Tibial nerve (tissue), 4 donors: Measurements from ENCODE around the gene SLC5A2. TPM values are rescaled to one million over a fixed set of nuclear protein-coding genes. Genes with fewer than 3 reads are reported as not detected.

Experiments used
- DNase-seq, 2 donors: peaks; one replicate each; pipeline ENCODE4 v3.0.0-alpha.2; 2019; ENCODE audit warnings: low spot score in 2 of 2
- H3K27ac ChIP-seq, 4 donors: fragments of 200-600 bp; sonication (generic) in 3 of 4; one replicate each; pipeline ENCODE4 v1.5.1; 2017 to 2019; ENCODE audit warnings: mild to moderate bottlenecking in 1 of 4
- H3K27me3 ChIP-seq, 2 donors: fragments of 200-600 bp; sonication (generic) in 1 of 2; one replicate each; pipeline versions ENCODE4 v1.5.1 to v1.6.0; 2017 to 2019
- H3K36me3 ChIP-seq, 3 donors: fragments of 200-600 bp; sonication (generic); one replicate each; pipeline ENCODE4 v1.5.1; 2018 to 2019
- H3K4me1 ChIP-seq, 4 donors: fragments of 200-600 bp; sonication (generic) in 3 of 4; one replicate each; pipeline ENCODE4 v1.5.1; 2017 to 2019
- H3K4me3 ChIP-seq, 4 donors: fragments of 200-600 bp; sonication (generic) in 3 of 4; one replicate each; pipeline ENCODE4 v1.5.1; 2017 to 2019; ENCODE audit warnings: mild to moderate bottlenecking in 1 of 4, moderate library complexity in 1 of 4
- H3K9me3 ChIP-seq, 4 donors: fragments of 200-600 bp; sonication (generic) in 3 of 4; one replicate each; pipeline ENCODE4 v1.5.1; 2017 to 2019
- CTCF ChIP-seq, 5 experiments: fragments of 200-600 bp in 3 of 5; fragments of 450-650 bp in 2 of 5; sonication (generic) in 3 of 5; IDR thresholded peaks; one replicate each; pipeline ENCODE4 v1.5.1; 2016 to 2019; ENCODE audit warnings: antibody characterized with exemption in 5 of 5, mild to moderate bottlenecking in 3 of 5, moderate library complexity in 2 of 5
- EP300 ChIP-seq, 2 donors: sonication (generic); formaldehyde crosslinking; IDR thresholded peaks; one replicate each; pipeline ENCODE4 v1.6.1; 2017; ENCODE audit warnings: antibody characterized with exemption in 2 of 2, mild to moderate bottlenecking in 1 of 2
- POLR2A ChIP-seq, 2 donors: fragments of 450-650 bp; IDR thresholded peaks; one replicate each; pipeline ENCODE4 v1.6.1; 2017; ENCODE audit warnings: antibody characterized with exemption in 2 of 2, mild to moderate bottlenecking in 2 of 2, moderate library complexity in 2 of 2
- WGBS, 2 donors: methylation state at CpG; one replicate each; pipeline ENCODE4 v1.1.5; 2018; 5-methylcytosine and 5-hydroxymethylcytosine counted together
- total RNA-seq, 4 donors: library from RNA; depleted of rRNA; stranded (reverse); fragments of >200 nt; gene quantifications; one replicate each; pipeline ENCODE4 v1.1.0, GENCODE V29; 2016

Gene SLC5A2
- total RNA-seq, 4 donors from 2014 or later = not detected

- H3K27me3 ChIP-seq = no peaks in the 10 kb centered on the region
- no peak overlapping the region for H3K4me3 ChIP-seq
- 46 to 49% methylated on average over 11 of the region's 11 CpGs for WGBS, 2 donors
- H3K27ac ChIP-seq = peak overlapping the region in 3 of 4 donors; percentile 55 to 78 (median 61)
- no peak for DNase-seq
- H3K9me3 ChIP-seq = no peaks in the 10 kb centered on the region
- peaks cover 0 to 5% (median 0%) of the 10 kb centered on the region in 3 donors for H3K36me3 ChIP-seq
- TF ChIP-seq EP300 (IDR thresholded peaks at IDR 0.05) = no peak
- peak in 4 of 5 experiments; percentile 19 to 49 (median 36) for TF ChIP-seq CTCF (IDR thresholded peaks at IDR 0.05)
- peaks cover 0 to 57% (median 37%) of the 10 kb centered on the region in 4 donors for H3K4me1 ChIP-seq
Measured at GRCh38 chr16:31451681-31452351, 31.1 kb upstream of the SLC5A2 start.

GRCh38 chr16:31452631-31453106, 30.3 kb upstream of the SLC5A2 start:
- 37 to 44% methylated on average over 3 of the region's 3 CpGs for WGBS, 2 donors
- peaks cover 0 to 66% (median 45%) of the 10 kb centered on the region in 4 donors for H3K4me1 ChIP-seq
- no peak for DNase-seq

DNA sequence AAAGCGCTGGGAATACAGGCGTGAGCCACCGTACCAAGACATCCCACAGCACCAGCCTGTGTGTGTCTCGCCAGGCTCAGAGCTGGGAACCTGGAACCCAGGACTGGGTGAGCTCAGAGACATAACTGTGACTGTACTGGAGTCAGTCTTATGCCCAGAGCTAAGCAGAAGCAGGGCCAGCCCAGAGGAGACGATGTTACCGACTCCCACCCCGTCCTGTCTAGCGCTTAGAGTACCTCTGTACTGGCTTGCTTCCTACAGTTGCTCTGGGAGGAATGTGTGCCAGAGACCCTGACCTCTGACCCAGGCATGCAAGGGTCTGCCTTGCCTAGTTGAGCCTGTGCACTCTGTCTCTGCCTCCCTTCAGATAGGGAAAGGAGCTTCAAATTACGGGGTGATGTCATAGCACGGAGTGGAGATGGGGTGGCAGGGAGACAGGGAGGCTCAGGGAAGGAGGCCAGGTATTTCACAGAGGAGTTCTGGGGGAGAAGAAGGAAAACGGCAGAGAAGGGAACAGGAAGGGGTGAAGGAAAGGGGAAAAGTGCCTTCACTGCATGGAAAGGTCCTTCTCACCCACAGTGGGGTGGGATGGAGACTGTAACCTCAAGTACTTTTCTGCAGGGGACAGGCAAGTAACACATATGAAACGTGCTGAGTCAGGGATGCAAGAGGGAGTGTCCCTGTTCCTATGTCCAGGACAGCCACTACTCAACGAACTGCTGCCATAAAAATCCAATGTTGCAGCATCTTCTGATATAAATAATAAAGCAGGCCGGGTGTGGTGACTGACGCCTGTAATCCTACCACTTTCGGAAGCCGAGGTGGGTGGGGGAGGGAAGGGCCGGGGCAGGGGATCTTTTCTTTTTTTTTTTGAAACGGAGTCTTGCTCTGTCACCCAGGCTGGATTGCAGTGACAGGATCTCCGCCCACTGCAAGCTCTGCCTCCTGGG, 29.4 kb upstream of the SLC5A2 start:
- peaks cover 0 to 9% (median 0%) of the 10 kb centered on the region in 3 donors for H3K36me3 ChIP-seq
- no peaks in the 10 kb centered on the region for H3K9me3 ChIP-seq
- H3K27ac ChIP-seq = peak overlapping the region; percentile 0 to 78 (median 64)
- no peak for TF ChIP-seq POLR2A (IDR thresholded peaks at IDR 0.05)
- TF ChIP-seq CTCF (IDR thresholded peaks at IDR 0.05) = no peak
- TF ChIP-seq EP300 (IDR thresholded peaks at IDR 0.05) = no peak
- no peaks in the 10 kb centered on the region for H3K27me3 ChIP-seq
- WGBS, 2 donors = 41 to 43% methylated on average over 18 to 20 of the region's 20 CpGs
- H3K4me3 ChIP-seq = no peak overlapping the region
- no peak for DNase-seq
- H3K4me1 ChIP-seq = peaks cover 0 to 74% (median 49%) of the 10 kb centered on the region in 4 donors

More at GRCh38 chr16:31452631-31453106, 30.3 kb upstream of the SLC5A2 start:
- Histone ChIP-seq H3K27me3 (no peaks in the 10 kb centered on the region), H3K36me3 (peaks cover 0 to 9% (median 0%) of the 10 kb centered on the region in 3 donors), H3K4me3 (no peak overlapping the region), H3K9me3 (no peaks in the 10 kb centered on the region), H3K27ac (peak overlapping the region in 3 of 4 donors; percentile 61 to 78 (median 66))
- TF ChIP-seq EP300 (IDR thresholded peaks at IDR 0.05) (peak in 1 of 2 donors; percentile 6), CTCF (IDR thresholded peaks at IDR 0.05) (no peak)

- H3K27ac ChIP-seq = no peak overlapping the region
- DNase-seq = no peak
- TF ChIP-seq POLR2A (IDR thresholded peaks at IDR 0.05) = no peak
- TF ChIP-seq CTCF (IDR thresholded peaks at IDR 0.05) = peak in 2 of 5 experiments; percentile 4 to 9
- TF ChIP-seq EP300 (IDR thresholded peaks at IDR 0.05) = no peak
Measured at GRCh38 chr16:31455601-31456314, 27.2 kb upstream of the SLC5A2 start.

More at GRCh38 chr16:31455601-31456314, 27.2 kb upstream of the SLC5A2 start:
- Histone ChIP-seq H3K9me3 (no peaks in the 10 kb centered on the region), H3K4me3 (no peak overlapping the region), H3K4me1 (peaks cover 0 to 83% (median 52%) of the 10 kb centered on the region in 4 donors), H3K27me3 (no peaks in the 10 kb centered on the region), H3K36me3 (peaks cover 0 to 9% (median 0%) of the 10 kb centered on the region in 3 donors)
- 69 to 73% methylated on average over 17 of the region's 17 CpGs for WGBS, 2 donors
